T-cell (primary cell): ENCODE data around the gene CREB3L2. TPM values are rescaled to one million over a fixed set of nuclear protein-coding genes. Genes with fewer than 3 reads are reported as not detected.

Experiments
- ATAC-seq, 4 experiments: fragments of 200-7000 bp in 3 of 4; fragments of 150-1000 bp in 1 of 4; cut with Tn5 transposase; replicated peaks in 1 of 4; 1 replicate in 3 of 4; 2 replicates in 1 of 4; pipeline ENCODE4 v1.10.0; 2021; ENCODE audit warnings: moderate library complexity in 3 of 4, mild to moderate bottlenecking in 2 of 4, moderate number of reproducible peaks in 1 of 4
- CTCF ChIA-PET, 2 donors: fragments of 300-600 bp; sonication (Branson Sonifier 250); formaldehyde crosslinking; loops; one replicate each; lab custom pipeline; 2022; ENCODE audit warnings: antibody characterized with exemption in 2 of 2; lab: Charles Lee
- POLR2A ChIA-PET, 2 donors: fragments of 300-600 bp; sonication (Branson Sonifier 250); formaldehyde crosslinking; loops; one replicate each; lab custom pipeline; 2022; ENCODE audit warnings: antibody characterized with exemption in 2 of 2; lab: Charles Lee
- DNase-seq, 35 experiments: peaks; one replicate each; pipeline versions ENCODE4 v3.0.0 to v3.0.0-alpha.2; 2013 to 2023
- H3K27ac ChIP-seq: one replicate; pipeline ENCODE4 v1.5.1; 2013; ENCODE audit warnings: low read length
- H3K27me3 ChIP-seq, 2 experiments: replicated peaks in 1 of 2; 1 replicate in 1 of 2; 2 replicates in 1 of 2; pipeline versions ENCODE4 v1.6.1 to v1.7.0; 2013; ENCODE audit warnings: low read length in 1 of 2, mixed read lengths in 1 of 2; ENCODE audit not compliant: control insufficient read depth in 2 of 2, insufficient read depth in 2 of 2; ENCODE audit errors: extremely low read depth in 1 of 2
- H3K36me3 ChIP-seq, 2 donors: 1 replicate in 1 of 2; 2 replicates in 1 of 2; pipeline versions ENCODE4 v1.6.1 to v1.7.0; 2013; ENCODE audit warnings: low read length in 1 of 2; ENCODE audit not compliant: control insufficient read depth in 2 of 2, insufficient read depth in 1 of 2; ENCODE audit errors: extremely low read depth in 1 of 2
- H3K4me1 ChIP-seq, 2 experiments: 1 replicate in 1 of 2; 2 replicates in 1 of 2; pipeline versions ENCODE4 v1.6.1 to v1.7.0; 2013; ENCODE audit warnings: low read length in 2 of 2, mixed read lengths in 1 of 2; ENCODE audit not compliant: insufficient read depth in 2 of 2, control insufficient read depth in 1 of 2; ENCODE audit errors: extremely low read depth in 1 of 2
- H3K4me3 ChIP-seq, 2 donors: 1 replicate in 1 of 2; 2 replicates in 1 of 2; pipeline versions ENCODE4 v1.5.1 to v1.7.0; 2013; ENCODE audit warnings: mild to moderate bottlenecking in 2 of 2, low read length in 1 of 2, moderate library complexity in 1 of 2; ENCODE audit not compliant: control insufficient read depth in 1 of 2; ENCODE audit errors: extremely low read depth in 1 of 2
- H3K9me3 ChIP-seq: 2 replicates; pipeline ENCODE4 v1.7.0; 2013
- H3K27ac Mint-ChIP-seq, 2 donors: one replicate each; pipeline ENCODE4 v1.8.0; 2020 to 2021; ENCODE audit warnings: mild to moderate bottlenecking in 2 of 2, mixed read lengths in 2 of 2
- H3K27me3 Mint-ChIP-seq, 2 donors: one replicate each; pipeline ENCODE4 v1.8.0; 2021 to 2022; ENCODE audit warnings: mixed read lengths in 2 of 2
- H3K36me3 Mint-ChIP-seq: one replicate; pipeline ENCODE4 v1.8.0; 2021; ENCODE audit warnings: mixed read lengths
- H3K4me1 Mint-ChIP-seq, 3 donors: one replicate each; pipeline ENCODE4 v1.8.0; 2020 to 2022; ENCODE audit warnings: mixed read lengths in 3 of 3, mild to moderate bottlenecking in 1 of 3
- H3K4me3 Mint-ChIP-seq, 3 donors: one replicate each; pipeline ENCODE4 v1.8.0; 2020 to 2022; ENCODE audit warnings: mild to moderate bottlenecking in 3 of 3, mixed read lengths in 3 of 3, moderate library complexity in 3 of 3
- H3K9me3 Mint-ChIP-seq, 3 donors: one replicate each; pipeline ENCODE4 v1.8.0; 2020 to 2022; ENCODE audit warnings: mixed read lengths in 3 of 3
- WGBS: methylation state at CpG from one replicate; pipeline ENCODE4 v1.1.5; 2013; ENCODE audit warnings: missing lambda C conversion rate; ENCODE audit not compliant: insufficient coverage; 5-methylcytosine and 5-hydroxymethylcytosine counted together
- total RNA-seq, 35 experiments: library from RNA in 6 of 35; stranded (reverse) in 6 of 35; fragments of 120-200 nt in 1 of 35; gene quantifications; one replicate each; pipeline versions ENCODE4 v1.2.1 to v1.2.4 and lab custom pipeline; 2013 to 2026

CREB3L2 gene
- total RNA-seq, 5 donors from 2014 or later (not counting 1 experiment from before 2014, with no cell fraction given), result 21.1 to 40.8 (median 28.9) TPM

- ATAC-seq (no peak), DNase-seq (no peak)
- no peaks in the 10 kb centered on the region for H3K27me3 Mint-ChIP-seq
- WGBS, result 78% methylated on average over 2 of the region's 4 CpGs
- Histone ChIP-seq H3K27ac (no peak overlapping the region), H3K4me1 (peaks cover 0 to 6% of the 10 kb centered on the region in 2 experiments), H3K36me3 (no peaks in the 10 kb centered on the region), H3K4me3 (no peak overlapping the region), H3K9me3 (no peaks in the 10 kb centered on the region), H3K27me3 (no peaks in the 10 kb centered on the region)
- peaks cover under 1 to 2% (median 1%) of the 10 kb centered on the region in 3 donors for H3K9me3 Mint-ChIP-seq
- H3K36me3 Mint-ChIP-seq, result peaks cover 22% of the 10 kb centered on the region
- ChIA-PET CTCF (interaction anchor here in 1 of 2 donors (0.5 to 0.7 kb wide), 2 partner anchors 26 to 41 kb away, joined by 3 to 4 read pairs; no protein-coding TSS in a partner anchor), POLR2A (no interaction called here)
- peaks cover 11 to 26% (median 12%) of the 10 kb centered on the region in 3 donors for H3K4me1 Mint-ChIP-seq
- H3K4me3 Mint-ChIP-seq, result no peak overlapping the region
- no peak overlapping the region for H3K27ac Mint-ChIP-seq
Observed at GRCh38 chr7:137987968-137988367, 13.9 kb downstream of the CREB3L2 start.

DNA sequence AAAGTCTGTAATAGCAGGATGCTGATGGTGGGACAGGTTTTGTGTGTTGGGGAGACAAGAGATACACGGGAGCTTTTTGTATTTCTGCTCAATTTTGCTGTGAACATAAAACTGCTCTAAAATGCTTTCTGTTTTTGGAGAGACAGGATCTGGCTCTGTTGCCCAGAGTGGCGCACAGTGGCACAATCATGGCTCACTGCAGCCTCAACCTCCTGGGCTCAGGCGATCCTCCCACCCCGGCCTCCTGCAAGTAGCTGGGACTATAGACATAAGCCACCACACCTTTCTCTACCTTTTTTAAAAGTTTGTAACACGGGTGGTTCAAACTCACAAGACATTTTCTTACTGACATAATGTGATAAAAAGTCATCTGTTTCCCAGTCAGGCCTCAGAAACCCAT lies 14.3 kb downstream of the CREB3L2 start:
- no peak overlapping the region for H3K4me3 ChIP-seq
- no peaks in the 10 kb centered on the region for H3K9me3 ChIP-seq
- ChIA-PET CTCF (interaction anchor here in 1 of 2 donors (0.5 to 0.7 kb wide), 2 partner anchors 27 to 41 kb away, joined by 3 to 4 read pairs; no protein-coding TSS in a partner anchor), POLR2A (no interaction called here)
- 100% methylated on average over 3 of the region's 5 CpGs for WGBS
- peaks cover 7 to 22% (median 8%) of the 10 kb centered on the region in 3 donors for H3K4me1 Mint-ChIP-seq
- peaks cover 0 to 6% of the 10 kb centered on the region in 2 experiments for H3K4me1 ChIP-seq
- no peak overlapping the region for H3K27ac Mint-ChIP-seq
- DNase-seq, result no peak
- no peaks in the 10 kb centered on the region for H3K27me3 Mint-ChIP-seq
- no peak overlapping the region for H3K4me3 Mint-ChIP-seq
- H3K9me3 Mint-ChIP-seq, result peaks cover 5% of the 10 kb centered on the region in 3 donors
- H3K27ac ChIP-seq, result no peak overlapping the region
- peaks cover 26% of the 10 kb centered on the region for H3K36me3 Mint-ChIP-seq
- no peak for ATAC-seq
- H3K36me3 ChIP-seq, result no peaks in the 10 kb centered on the region
- H3K27me3 ChIP-seq, result no peaks in the 10 kb centered on the region

- CTCF ChIA-PET, result no interaction called here
- Mint-ChIP-seq H3K27ac (no peak overlapping the region), H3K27me3 (no peaks in the 10 kb centered on the region), H3K4me1 (peaks cover 2 to 16% (median 2%) of the 10 kb centered on the region in 3 donors), H3K36me3 (peaks cover 30% of the 10 kb centered on the region), H3K4me3 (no peak overlapping the region), H3K9me3 (peaks cover 8 to 9% (median 9%) of the 10 kb centered on the region in 3 donors)
- H3K27ac ChIP-seq, result no peak overlapping the region
- WGBS, result no CpG with 5 or more reads among the region's 3 CpGs
- no peaks in the 10 kb centered on the region for H3K27me3 ChIP-seq
- H3K9me3 ChIP-seq, result no peaks in the 10 kb centered on the region
- peaks cover 0 to 6% of the 10 kb centered on the region in 2 experiments for H3K4me1 ChIP-seq
- no peaks in the 10 kb centered on the region for H3K36me3 ChIP-seq
- ATAC-seq (no peak), DNase-seq (no peak)
- POLR2A ChIA-PET, result no interaction called here
- H3K4me3 ChIP-seq, result no peak overlapping the region
Observed at GRCh38 chr7:137987018-137987349, 14.9 kb downstream of the CREB3L2 start.

- H3K27ac ChIP-seq, result no peak overlapping the region
- H3K9me3 Mint-ChIP-seq, result peaks cover 8 to 9% (median 9%) of the 10 kb centered on the region in 3 donors
- H3K4me1 Mint-ChIP-seq, result peaks cover 0 to 14% (median 1%) of the 10 kb centered on the region in 3 donors
- CTCF ChIA-PET, result no interaction called here
- POLR2A ChIA-PET, result interaction anchor here in 1 of 2 donors (0.6 kb wide), 1 partner anchor 86 kb away, joined by 4 read pairs; no protein-coding TSS in a partner anchor
- H3K27me3 Mint-ChIP-seq, result no peaks in the 10 kb centered on the region
- ATAC-seq (no peak), DNase-seq (no peak)
- no peaks in the 10 kb centered on the region for H3K27me3 ChIP-seq
- no peaks in the 10 kb centered on the region for H3K36me3 ChIP-seq
- WGBS, result 76% methylated on average over 10 of the region's 14 CpGs
- no peaks in the 10 kb centered on the region for H3K9me3 ChIP-seq
- peaks cover 0 to 6% of the 10 kb centered on the region in 2 experiments for H3K4me1 ChIP-seq
- peaks cover 30% of the 10 kb centered on the region for H3K36me3 Mint-ChIP-seq
- no peak overlapping the region for H3K4me3 ChIP-seq
- H3K27ac Mint-ChIP-seq, result no peak overlapping the region
- no peak overlapping the region for H3K4me3 Mint-ChIP-seq
Observed at GRCh38 chr7:137986252-137987017, 15.5 kb downstream of the CREB3L2 start.

DNA sequence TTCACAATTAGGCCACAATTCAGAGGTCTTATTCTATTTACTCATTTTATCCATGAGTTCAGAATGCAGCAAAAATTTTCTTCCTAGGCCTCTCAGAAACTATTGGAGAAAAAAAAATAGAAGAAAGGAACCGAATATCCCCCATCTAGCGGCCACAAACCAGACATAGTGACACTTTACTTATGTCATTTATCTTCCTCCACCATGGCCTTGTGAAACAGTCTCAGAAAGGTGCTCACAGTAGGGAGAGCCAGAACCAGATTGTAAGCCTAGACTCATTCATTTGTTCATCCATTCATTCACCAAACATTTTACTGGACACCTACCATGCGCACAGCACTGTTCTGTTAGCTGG lies 16.0 kb downstream of the CREB3L2 start:
- peaks cover 0 to 18% (median 1%) of the 10 kb centered on the region in 3 donors for H3K4me1 Mint-ChIP-seq
- H3K4me3 ChIP-seq, result no peak overlapping the region

DNA sequence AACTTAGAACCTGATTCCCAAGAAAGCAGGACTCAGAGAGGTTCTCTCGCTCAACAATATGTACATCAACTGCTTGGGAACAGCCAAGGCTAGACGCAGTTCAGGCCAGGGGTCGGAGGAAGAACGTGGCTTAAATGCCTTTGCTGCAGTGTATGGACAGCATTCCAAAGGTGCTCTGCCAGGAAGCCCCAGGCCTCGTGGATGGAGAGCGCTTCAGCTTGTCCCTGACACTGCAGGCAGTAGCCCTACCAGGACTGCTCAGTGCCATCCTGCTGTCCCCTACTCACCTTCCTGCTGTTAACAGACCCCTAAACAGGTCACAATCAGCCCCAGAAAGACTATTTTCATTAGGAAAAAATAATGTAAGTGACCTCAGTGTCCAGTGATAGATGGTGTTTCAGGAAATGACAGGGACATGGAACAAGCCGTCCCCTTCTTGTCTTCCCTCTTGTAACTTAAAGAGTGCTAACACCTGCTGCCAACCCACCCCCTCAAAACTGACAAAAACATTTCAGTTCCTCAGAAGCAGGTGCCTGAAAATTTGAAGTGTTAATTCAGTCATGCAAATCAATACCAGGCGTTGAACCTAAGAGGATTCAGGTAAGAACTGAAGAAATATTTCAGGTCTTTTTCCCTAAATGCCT lies 16.5 kb downstream of the CREB3L2 start:
- H3K36me3 Mint-ChIP-seq, result peaks cover 30% of the 10 kb centered on the region
- no peak overlapping the region for H3K27ac ChIP-seq
- no peak overlapping the region for H3K4me3 ChIP-seq
- no peaks in the 10 kb centered on the region for H3K27me3 ChIP-seq
- H3K36me3 ChIP-seq, result no peaks in the 10 kb centered on the region
- peaks cover 0 to 21% (median 1%) of the 10 kb centered on the region in 3 donors for H3K4me1 Mint-ChIP-seq
- no peak overlapping the region for H3K4me3 Mint-ChIP-seq
- peaks cover 0 to 6% of the 10 kb centered on the region in 2 experiments for H3K4me1 ChIP-seq
- 95% methylated on average over 6 of the region's 8 CpGs for WGBS
- H3K27me3 Mint-ChIP-seq, result no peaks in the 10 kb centered on the region
- CTCF ChIA-PET, result no interaction called here
- ATAC-seq, result no peak
- H3K27ac Mint-ChIP-seq, result no peak overlapping the region
- POLR2A ChIA-PET, result no interaction called here
- no peaks in the 10 kb centered on the region for H3K9me3 ChIP-seq
- DNase-seq, result no peak
- H3K9me3 Mint-ChIP-seq, result peaks cover 8 to 9% (median 9%) of the 10 kb centered on the region in 3 donors

More for the DNA sequence above, 16.0 kb downstream of the CREB3L2 start:
- Histone ChIP-seq H3K27me3 (no peaks in the 10 kb centered on the region), H3K27ac (no peak overlapping the region), H3K4me1 (peaks cover 0 to 6% of the 10 kb centered on the region in 2 experiments), H3K36me3 (no peaks in the 10 kb centered on the region), H3K9me3 (no peaks in the 10 kb centered on the region)
- no peak overlapping the region for H3K4me3 Mint-ChIP-seq
- no peak for DNase-seq
- H3K36me3 Mint-ChIP-seq, result peaks cover 30% of the 10 kb centered on the region
- no peaks in the 10 kb centered on the region for H3K27me3 Mint-ChIP-seq
- no peak for ATAC-seq
- no peak overlapping the region for H3K27ac Mint-ChIP-seq
- peaks cover 8 to 9% (median 9%) of the 10 kb centered on the region in 3 donors for H3K9me3 Mint-ChIP-seq
- WGBS, result 100% methylated on average over 2 of the region's 3 CpGs
- CTCF ChIA-PET, result no interaction called here
- POLR2A ChIA-PET, result interaction anchor here in 1 of 2 donors (0.6 kb wide), 1 partner anchor 86 kb away, joined by 4 read pairs; no protein-coding TSS in a partner anchor
